Fibroblast of lung (primary cell): ENCODE results near the gene SSTR5. TPM values are rescaled to one million over a fixed set of nuclear protein-coding genes. Genes with fewer than 3 reads are reported as not detected.
"Not testable (repeated sequence)": the region's sequence is repeated elsewhere in the genome, so short reads cannot be mapped to it uniquely, and the experiment has no call there.

Experiments used
- DNase-seq, 2 donors: peaks; one replicate each; pipeline versions ENCODE4 v3.0.0 to v3.0.0-alpha.2; 2010; ENCODE audit warnings: low read depth in 2 of 2
- H2AFZ ChIP-seq: 2 replicates; pipeline ENCODE4 v1.5.1; 2012; ENCODE audit warnings: low read length, control low read depth, inconsistent platforms
- H3K27ac ChIP-seq: 2 replicates; pipeline ENCODE4 v1.5.1; 2011; ENCODE audit warnings: low read length, control low read depth; ENCODE audit not compliant: insufficient read depth
- H3K27me3 ChIP-seq: 2 replicates; pipeline ENCODE4 v1.5.1; 2011; ENCODE audit warnings: mild to moderate bottlenecking, low read length; ENCODE audit not compliant: control insufficient read depth, insufficient read depth
- H3K36me3 ChIP-seq: 2 replicates; pipeline ENCODE4 v1.5.1; 2011; ENCODE audit warnings: low read length; ENCODE audit not compliant: control insufficient read depth, insufficient read depth
- H3K4me1 ChIP-seq: 2 replicates; pipeline ENCODE4 v1.5.1; 2011; ENCODE audit warnings: low read length; ENCODE audit not compliant: control insufficient read depth, insufficient read depth; ENCODE audit errors: extremely low read depth
- H3K4me2 ChIP-seq: 2 replicates; pipeline ENCODE4 v1.5.1; 2011; ENCODE audit warnings: low read length, control low read depth; ENCODE audit not compliant: insufficient read depth; ENCODE audit errors: extremely low read depth
- H3K4me3 ChIP-seq, 4 experiments: fragments of 200-600 bp in 1 of 4; sonication (generic) in 1 of 4; replicated peaks in 1 of 4; 2 replicates each; pipeline ENCODE4 v1.5.1; 2011 to 2016; ENCODE audit warnings: low read length in 4 of 4, low read depth in 3 of 4, mild to moderate bottlenecking in 3 of 4, control low read depth in 2 of 4, inconsistent platforms in 1 of 4, mixed read lengths in 1 of 4; ENCODE audit not compliant: insufficient read depth in 1 of 4; ENCODE audit errors: control extremely low read depth in 1 of 4
- H3K79me2 ChIP-seq: 2 replicates; pipeline ENCODE4 v1.5.1; 2012; ENCODE audit warnings: mild to moderate bottlenecking, low read length, inconsistent platforms; ENCODE audit not compliant: control insufficient read depth, insufficient read depth
- H3K9ac ChIP-seq: 2 replicates; pipeline ENCODE4 v1.5.1; 2011; ENCODE audit warnings: mild to moderate bottlenecking, low read length, control low read depth; ENCODE audit not compliant: insufficient read depth
- H3K9me3 ChIP-seq: 2 replicates; pipeline ENCODE4 v1.5.1; 2012; ENCODE audit warnings: low read depth, low read length; ENCODE audit not compliant: control insufficient read depth, insufficient read depth
- H4K20me1 ChIP-seq: 2 replicates; pipeline ENCODE4 v1.5.1; 2011; ENCODE audit warnings: low read length; ENCODE audit not compliant: control insufficient read depth, insufficient read depth; ENCODE audit errors: extremely low read depth
- CTCF ChIP-seq, 2 donors: IDR thresholded peaks in 1 of 2; conservative IDR thresholded peaks in 1 of 2; 1 replicate in 1 of 2; 2 replicates in 1 of 2; pipeline ENCODE4 v1.5.1; 2011 to 2012; ENCODE audit warnings: low read length in 2 of 2, control low read depth in 1 of 2, inconsistent platforms in 1 of 2, low read depth in 1 of 2, mild to moderate bottlenecking in 1 of 2
- EZH2 ChIP-seq: IDR thresholded peaks from 2 replicates; pipeline ENCODE4 v1.5.1; 2012; ENCODE audit warnings: low read length, control low read depth, mild to moderate bottlenecking; ENCODE audit errors: missing control alignments
- polyA plus RNA-seq, 2 donors: library from polyadenylated mRNA; depleted of rRNA in 1 of 2; stranded (reverse) in 1 of 2; unstranded in 1 of 2; fragments of >200 nt; gene quantifications; 2 replicates each; pipeline ENCODE4 v1.2.1, GENCODE V29; 2011 to 2012; ENCODE audit warnings: missing spikeins in 1 of 2
- total RNA-seq: library from RNA; depleted of rRNA; stranded (reverse); fragments of >200 nt; gene quantifications from 2 replicates; pipeline ENCODE4 v1.2.1, GENCODE V29; 2014

SSTR5 gene
- total and polyA plus RNA-seq, 2 donors (not counting 1 experiment from before 2014, with no cell fraction given) = not detected

DNA sequence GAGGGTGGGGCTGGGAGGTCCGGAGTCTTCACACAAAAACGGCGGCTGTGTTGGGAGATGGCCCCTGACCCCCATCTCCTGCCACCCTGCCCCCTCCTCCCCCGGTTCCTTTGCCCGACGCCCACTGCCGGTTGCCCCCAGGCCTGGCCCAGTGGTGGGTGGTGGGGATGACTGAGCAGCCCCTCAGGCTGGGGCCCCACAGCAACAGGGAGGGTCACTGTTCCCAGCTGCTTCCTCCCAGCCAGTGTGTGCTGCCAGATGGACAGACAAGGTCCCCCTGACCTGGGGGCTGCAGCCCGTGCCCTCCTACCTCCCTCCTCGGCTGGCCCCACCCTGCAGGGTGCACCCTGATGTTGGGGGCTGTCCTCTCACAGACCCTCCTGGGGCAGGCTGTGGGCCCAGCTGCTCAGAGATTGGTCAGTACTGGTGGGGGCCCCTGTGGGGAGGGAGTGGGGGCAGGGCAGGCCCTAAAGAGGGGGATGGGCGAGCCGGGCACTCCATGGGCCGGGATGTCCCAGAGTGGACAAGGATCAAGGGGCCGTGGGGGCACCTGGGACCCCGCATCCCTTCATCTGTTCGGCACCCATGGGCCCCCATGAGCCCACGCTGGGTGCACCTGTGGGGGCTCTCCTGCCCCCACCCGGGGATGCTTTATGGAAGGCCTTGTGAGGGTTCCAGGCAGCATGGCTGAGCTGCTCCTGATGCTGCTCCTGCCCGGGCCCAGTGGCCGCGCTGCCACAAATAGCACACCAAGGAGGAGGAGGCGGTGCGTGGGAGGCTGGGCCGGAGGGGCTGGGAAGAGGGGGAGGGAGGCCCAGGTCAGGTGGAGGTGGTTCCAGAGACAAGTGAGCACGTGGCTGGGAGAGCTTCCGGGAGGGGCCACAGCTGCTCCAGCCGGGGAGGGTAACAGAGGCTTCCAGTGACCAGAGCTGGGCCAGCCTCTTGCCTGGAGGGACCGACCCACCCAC is 18.4 kb downstream of the SSTR5 start:
- no peak overlapping the region for H3K4me2 ChIP-seq
- no peaks in the 10 kb centered on the region for H3K4me1 ChIP-seq
- no peaks in the 10 kb centered on the region for H3K79me2 ChIP-seq
- no peak overlapping the region for H3K9ac ChIP-seq
- TF ChIP-seq EZH2 = no peak
- TF ChIP-seq CTCF (conservative IDR thresholded peaks at IDR 0.05 in 1 of 2, IDR thresholded peaks at IDR 0.05 in 1 of 2; ENCODE audit: low read depth in 1 of 2, low read length in 2 of 2) = no peak
- H2AFZ ChIP-seq = no peak overlapping the region
- H4K20me1 ChIP-seq = no peaks in the 10 kb centered on the region
- no peak overlapping the region for H3K4me3 ChIP-seq
- no peaks in the 10 kb centered on the region for H3K9me3 ChIP-seq
- no peaks in the 10 kb centered on the region for H3K36me3 ChIP-seq
- DNase-seq = no peak
- no peak overlapping the region for H3K27ac ChIP-seq
- no peaks in the 10 kb centered on the region for H3K27me3 ChIP-seq

- Histone ChIP-seq H3K79me2 (no peaks in the 10 kb centered on the region), H3K4me2 (no peak overlapping the region), H3K4me3 (no peak overlapping the region), H3K9ac (no peak overlapping the region), H3K9me3 (no peaks in the 10 kb centered on the region), H3K27ac (no peak overlapping the region), H3K27me3 (no peaks in the 10 kb centered on the region), H3K4me1 (no peaks in the 10 kb centered on the region), H3K36me3 (no peaks in the 10 kb centered on the region), H4K20me1 (no peaks in the 10 kb centered on the region), H2AFZ (no peak overlapping the region)
- no peak for TF ChIP-seq CTCF (conservative IDR thresholded peaks at IDR 0.05 in 1 of 2, IDR thresholded peaks at IDR 0.05 in 1 of 2; ENCODE audit: low read depth in 1 of 2, low read length in 2 of 2)
- no peak for TF ChIP-seq EZH2
- no peak for DNase-seq
Measured at GRCh38 chr16:1091992-1092552, 19.5 kb downstream of the SSTR5 start.

GRCh38 chr16:1092685-1093283 is 20.2 kb downstream of the SSTR5 start:
- H3K27ac ChIP-seq, H3K9ac ChIP-seq, H3K79me2 ChIP-seq, H3K27me3 ChIP-seq, H3K36me3 ChIP-seq, H3K4me3 ChIP-seq, DNase-seq, H2AFZ ChIP-seq, H3K4me1 ChIP-seq, H3K9me3 ChIP-seq, H3K4me2 ChIP-seq, H4K20me1 ChIP-seq: not testable (repeated sequence)
